Measurements from ENCODE around the gene PDZRN3.

PDZRN3 gene

GRCh38 chr3:73581134-73581846 lies 43.5 kb downstream of the PDZRN3 start:
- no peak for TF ChIP-seq CTCF (conservative IDR thresholded peaks at IDR 0.05)
- no peak overlapping the region for H3K27ac ChIP-seq

GRCh38 chr3:73580343-73580742 lies 44.4 kb downstream of the PDZRN3 start:
- TF ChIP-seq CTCF (conservative IDR thresholded peaks at IDR 0.05), result no peak
- H3K27ac ChIP-seq, result no peak overlapping the region

- no peak overlapping the region for H3K27ac ChIP-seq
Measured at GRCh38 chr3:73577704-73578103, 47.0 kb downstream of the PDZRN3 start.

GRCh38 chr3:73576999-73577461 lies 47.7 kb downstream of the PDZRN3 start:
- no peak for TF ChIP-seq CTCF (conservative IDR thresholded peaks at IDR 0.05)
- H3K27ac ChIP-seq, result no peak overlapping the region

More at GRCh38 chr3:73577704-73578103, 47.0 kb downstream of the PDZRN3 start:
- no peak for TF ChIP-seq CTCF (conservative IDR thresholded peaks at IDR 0.05)

- TF ChIP-seq CTCF (conservative IDR thresholded peaks at IDR 0.05), result no peak
- H3K27ac ChIP-seq, result peak overlapping the region; percentile 39
Measured at GRCh38 chr3:73575953-73576352, 48.8 kb downstream of the PDZRN3 start.

- TF ChIP-seq CTCF (conservative IDR thresholded peaks at IDR 0.05), result no peak
- peak overlapping the region; percentile 39 for H3K27ac ChIP-seq
Measured at GRCh38 chr3:73575519-73575918, 49.2 kb downstream of the PDZRN3 start.

- no peak overlapping the region for H3K27ac ChIP-seq
- no peak for TF ChIP-seq CTCF (conservative IDR thresholded peaks at IDR 0.05)
Measured at GRCh38 chr3:73573204-73573603, 51.5 kb downstream of the PDZRN3 start.

All from VCaP (cell line).